NCI-H1694 (cell line): ENCODE results near the gene GRP.

Source experiments
- DNase-seq: peaks from one replicate; lab custom pipeline; 2025; lab: John Stamatoyannopoulos, UW

Gene GRP

DNA sequence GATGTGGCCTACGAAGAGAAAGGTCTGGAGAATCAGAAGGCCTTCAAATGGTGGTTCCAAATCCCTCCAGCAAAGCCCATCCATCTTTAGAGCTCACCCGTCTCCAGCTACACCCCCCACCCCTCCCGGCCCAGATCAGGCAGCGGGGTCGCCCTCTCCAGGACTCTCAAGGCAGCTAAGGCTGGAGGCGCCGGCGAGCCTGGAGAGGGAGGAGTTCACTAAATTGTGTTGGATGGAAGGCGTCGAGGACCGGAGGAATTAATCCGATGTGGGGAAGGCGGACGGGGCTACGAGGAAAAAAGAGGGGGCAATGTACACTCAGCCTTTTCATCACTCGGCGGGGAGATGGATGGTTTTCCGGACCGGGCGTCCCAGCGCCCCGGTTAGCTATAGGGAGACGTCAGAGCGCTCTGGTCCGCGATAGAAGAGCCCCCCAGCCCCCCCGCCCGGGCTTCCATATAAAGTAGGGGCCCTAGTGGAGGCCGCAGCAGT is at the start of gene GRP:
GRP (plus strand) TSS at position 487 of the 492 bp plus-strand sequence. CDS start 108 bp downstream, outside the sequence.
- no peak for DNase-seq

DNA sequence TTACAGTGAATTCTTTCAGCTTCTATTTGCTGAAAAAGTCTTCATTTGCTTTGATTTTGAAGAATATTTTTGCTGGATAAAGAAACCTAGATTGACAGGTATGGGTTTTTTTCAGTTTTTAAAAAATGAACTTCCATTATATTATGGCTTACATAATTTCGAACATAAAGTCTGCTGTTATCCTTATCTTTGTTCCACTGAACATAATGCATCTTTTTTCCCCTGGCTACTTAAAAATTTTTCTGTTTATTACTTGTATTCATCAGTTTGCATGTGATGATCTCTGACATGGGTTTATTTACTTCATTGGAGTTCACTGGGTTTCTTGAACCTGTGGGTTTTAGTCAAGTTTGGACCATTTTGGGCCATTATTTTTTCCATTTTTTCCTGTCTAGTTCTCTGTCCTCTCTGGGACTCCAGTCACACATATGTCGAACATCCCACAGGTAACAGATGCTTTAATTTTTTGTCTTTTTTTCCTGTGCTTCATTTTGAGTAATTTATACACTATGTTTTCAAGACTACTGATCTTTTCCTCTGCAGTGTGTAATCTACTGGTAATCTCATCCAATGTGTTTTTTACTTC is 47.2 kb upstream of the GRP start:
- DNase-seq, result no peak

DNA sequence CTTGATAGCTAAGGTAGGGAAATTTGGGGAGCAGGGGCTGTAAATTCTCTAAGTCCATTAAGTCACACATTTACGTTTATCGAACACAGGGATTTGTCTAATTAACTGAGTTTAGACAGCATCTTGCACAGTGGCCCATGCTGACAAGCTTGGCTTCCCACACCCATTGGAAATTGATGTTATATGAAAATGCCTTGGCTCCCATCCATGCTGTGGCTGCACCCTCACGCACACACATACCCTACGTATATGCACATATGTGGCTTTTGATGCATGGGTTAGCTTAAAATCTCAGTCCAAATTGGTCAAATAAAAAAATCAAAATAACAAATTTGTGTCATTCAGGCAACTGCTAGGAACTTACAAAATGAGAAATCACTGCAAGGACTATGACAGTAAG is 42.5 kb upstream of the GRP start:
- DNase-seq, result no peak

DNA sequence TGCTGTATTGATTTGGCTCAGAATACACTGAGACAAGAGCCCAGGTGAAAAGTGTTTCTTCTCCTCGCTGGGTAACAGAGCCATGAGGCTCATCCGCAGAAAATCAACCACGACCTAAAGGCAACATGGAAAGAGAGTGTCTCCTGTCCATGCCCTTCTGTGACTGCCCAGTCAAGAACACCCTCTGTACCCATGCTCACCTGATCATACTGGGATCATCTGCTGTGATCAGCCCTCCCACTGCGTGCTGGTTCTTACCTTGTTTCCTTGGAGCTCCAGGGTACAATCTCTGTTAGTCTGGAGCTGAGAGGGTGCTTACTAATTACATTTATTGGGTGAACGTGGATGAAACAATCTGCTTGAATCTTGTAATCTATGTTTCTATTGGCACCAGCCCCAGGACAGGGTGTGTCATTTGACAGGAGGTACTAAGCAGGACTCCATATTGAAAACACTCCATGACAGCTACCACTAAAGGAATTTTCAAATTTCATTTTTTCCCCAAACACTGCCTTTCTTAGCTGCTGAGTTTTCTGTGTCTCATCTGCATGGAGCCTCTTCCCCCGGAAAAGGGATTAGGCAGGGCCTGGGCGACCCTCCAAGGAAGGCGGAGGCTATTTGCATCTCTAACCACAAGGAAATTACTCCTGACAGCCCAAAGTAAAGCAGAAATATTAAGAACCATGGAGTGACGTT is 39.7 kb upstream of the GRP start:
- DNase-seq, result no peak

DNA sequence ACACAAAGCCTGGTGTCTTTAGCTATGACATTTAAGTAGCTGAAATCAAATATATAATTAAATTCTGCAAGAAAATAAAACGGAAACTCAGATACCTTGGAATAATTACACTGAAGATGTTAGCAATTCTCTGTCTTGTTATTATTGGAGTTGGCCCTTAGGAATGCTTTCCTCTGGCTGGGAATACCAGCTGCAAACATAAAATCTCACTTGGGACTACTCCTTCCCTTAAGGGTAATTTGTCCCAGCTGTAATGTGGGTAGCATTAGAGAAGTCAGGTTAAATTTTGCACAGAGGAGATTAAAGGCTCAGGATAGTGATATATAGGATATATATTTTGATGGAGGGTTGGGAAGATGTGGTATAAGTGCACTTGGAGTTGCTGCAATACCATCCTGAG is 37.3 kb upstream of the GRP start:
- DNase-seq, result no peak

DNA sequence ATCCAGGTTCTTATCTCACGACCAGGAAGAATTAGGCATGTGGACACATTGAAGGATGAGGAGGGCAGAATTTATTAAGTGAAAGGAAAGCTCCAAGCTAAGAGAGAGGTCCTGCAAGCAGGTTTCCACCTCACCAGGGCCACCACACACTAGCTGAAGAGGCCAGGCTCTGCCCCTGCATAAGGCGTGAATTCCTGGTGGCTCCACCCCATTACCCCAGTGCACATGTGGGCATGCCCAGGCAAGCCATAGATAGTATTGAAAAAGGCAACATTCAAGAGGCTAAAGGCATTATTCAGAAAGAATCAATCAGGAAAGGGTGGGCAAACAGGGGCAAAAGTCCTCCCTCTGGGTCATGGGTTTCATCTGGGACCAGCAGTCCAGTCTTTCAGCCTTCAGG is 30.9 kb upstream of the GRP start:
- DNase-seq, result no peak

DNA sequence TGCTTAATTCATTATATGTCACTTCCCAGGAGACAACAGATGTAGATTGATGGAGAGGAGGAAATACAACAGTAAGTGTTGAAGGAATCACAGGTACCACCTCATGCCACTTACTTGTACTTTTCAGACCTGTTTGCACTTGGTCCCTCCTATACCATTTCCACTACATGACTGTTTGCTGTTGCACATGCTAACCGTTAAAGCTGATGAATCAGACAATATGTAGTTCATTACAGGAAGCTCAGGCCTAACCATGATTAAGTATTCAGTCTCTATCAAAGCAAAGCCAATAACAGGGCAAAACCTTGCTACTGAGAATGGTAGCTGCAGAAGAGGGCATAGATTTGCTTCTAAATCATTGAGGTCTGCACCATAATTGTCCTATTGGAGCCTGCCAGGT is 30.2 kb upstream of the GRP start:
- no peak for DNase-seq

DNA sequence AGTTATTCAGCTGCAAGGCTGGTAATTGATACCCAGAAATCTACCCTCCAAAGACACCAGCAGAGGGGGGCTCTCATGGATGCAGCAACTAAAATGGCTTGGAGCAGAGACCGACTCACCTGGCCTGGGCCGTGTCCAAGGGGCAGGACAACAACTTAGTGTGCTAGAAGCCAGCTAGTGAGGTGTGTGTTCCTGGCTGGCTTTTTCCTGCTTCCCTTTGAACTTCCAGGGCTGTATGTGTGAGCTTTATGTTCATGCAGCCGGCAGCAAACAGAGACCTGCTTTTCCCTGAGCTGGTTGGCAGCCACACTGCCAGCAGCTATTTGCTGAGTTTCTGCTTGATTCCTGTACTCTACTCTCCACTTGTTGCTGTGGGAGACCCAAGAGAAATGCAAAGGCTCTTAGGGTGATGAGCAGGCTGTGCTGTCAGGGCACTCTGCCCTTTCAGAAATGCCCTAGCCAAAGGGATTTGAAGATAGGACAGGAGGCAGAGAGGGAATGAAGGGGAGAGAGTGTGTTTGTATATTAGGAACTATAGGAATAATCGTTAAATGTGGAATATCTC is 23.7 kb upstream of the GRP start:
- no peak for DNase-seq

DNA sequence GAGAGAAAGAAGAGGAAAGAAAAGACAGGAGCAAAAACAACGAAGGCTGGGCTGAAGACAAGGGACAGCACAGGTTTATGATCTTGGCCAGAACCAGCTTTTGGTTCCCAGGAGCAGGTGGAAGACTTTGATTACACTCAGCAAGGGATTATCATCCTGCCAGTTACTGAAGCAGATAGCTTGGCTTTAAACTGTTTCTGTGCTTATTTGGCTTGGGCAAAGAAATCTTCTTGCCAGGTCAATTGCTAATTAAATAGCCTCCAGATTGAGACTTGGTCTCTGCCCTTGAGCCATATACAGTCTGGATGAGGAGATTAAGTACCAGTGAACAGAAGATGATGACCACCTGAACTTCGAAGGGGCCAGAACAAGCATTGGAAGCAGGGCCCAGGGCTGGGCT is 22.3 kb upstream of the GRP start:
- no peak for DNase-seq

DNA sequence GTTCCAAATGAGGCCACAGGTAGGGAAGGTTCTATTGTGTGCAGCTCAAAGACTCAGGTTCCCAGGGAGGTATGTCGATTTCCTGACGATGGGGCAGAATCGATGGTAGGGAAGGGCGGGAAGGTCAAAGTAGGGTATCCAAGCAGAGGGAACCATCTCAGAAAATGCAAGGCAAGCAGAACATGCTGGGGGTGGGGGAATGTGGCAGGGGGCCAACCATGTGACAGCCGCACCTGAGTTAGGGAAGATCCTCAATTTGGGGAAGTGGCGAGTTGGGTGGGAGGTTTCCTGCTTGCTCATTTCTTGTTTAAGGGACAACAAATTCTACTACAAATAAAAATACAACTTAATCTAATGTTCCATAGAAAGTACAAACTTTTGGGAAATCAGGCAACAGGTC is 21.7 kb upstream of the GRP start:
- DNase-seq, result no peak

DNA sequence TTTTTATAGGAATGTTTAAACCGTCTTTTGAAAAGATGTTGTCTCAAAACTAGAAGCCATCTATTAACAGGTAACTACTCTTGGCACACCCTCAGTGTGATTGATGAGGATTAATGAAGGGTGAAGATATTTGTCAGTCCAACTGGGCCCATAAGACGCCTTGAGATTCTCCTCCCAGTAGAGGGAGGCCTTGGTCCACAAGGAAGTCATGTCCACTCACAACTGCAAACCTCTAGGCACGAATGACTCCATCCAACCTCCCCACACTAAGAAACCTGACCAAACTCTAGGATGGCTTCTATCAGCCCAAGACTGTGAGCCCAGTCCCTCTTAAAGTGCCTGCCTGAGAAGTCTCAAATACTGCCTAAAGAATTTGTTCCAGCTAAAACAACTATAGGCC is 19.2 kb upstream of the GRP start:
- no peak for DNase-seq

DNA sequence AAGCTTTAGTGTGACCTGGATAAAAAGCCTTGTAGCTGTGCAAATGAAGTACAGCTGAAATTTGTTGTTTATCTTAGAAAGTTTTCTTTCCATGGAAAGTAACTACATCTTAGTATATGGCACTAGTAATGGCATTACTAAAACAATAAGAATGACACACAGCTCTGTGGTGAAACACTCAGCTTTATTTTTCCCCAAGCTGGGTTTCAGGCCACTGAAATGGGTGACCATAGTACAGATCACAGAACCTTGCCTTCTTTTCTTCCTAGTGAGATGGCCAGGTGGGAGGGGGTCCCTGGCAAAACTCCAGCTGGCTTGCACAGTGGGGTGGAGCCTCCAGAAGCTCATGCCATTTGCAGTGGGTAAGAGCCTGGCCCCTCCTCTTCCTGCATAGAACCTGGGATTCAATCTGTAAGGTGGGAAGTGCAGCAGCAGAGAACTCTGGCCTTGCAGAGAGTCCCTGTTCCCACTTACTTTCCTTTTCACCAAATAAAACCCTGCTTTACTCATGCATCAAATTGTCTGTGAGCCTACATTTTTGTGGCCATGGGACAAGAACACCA is 17.6 kb upstream of the GRP start:
- DNase-seq, result no peak

DNA sequence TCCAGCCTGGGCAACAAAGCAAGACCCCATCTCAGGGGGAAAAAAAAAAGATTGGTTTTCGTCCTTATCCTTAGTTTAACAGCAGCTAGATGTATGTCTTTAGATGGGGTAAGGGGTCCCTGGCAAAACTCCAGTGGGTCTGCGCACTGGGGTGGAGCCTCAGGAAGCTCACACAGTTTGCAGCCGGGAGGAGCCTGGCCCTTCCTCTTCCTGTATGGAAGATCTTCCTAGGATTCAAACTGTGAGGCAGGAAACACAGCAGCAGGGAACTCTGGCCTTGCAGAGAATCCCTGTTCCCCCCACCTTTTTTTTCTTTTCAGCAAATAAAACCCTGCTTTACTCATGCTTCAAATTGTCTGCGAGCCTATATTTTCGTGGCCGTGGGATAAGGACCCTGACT is 12.5 kb upstream of the GRP start:
- no peak for DNase-seq

DNA sequence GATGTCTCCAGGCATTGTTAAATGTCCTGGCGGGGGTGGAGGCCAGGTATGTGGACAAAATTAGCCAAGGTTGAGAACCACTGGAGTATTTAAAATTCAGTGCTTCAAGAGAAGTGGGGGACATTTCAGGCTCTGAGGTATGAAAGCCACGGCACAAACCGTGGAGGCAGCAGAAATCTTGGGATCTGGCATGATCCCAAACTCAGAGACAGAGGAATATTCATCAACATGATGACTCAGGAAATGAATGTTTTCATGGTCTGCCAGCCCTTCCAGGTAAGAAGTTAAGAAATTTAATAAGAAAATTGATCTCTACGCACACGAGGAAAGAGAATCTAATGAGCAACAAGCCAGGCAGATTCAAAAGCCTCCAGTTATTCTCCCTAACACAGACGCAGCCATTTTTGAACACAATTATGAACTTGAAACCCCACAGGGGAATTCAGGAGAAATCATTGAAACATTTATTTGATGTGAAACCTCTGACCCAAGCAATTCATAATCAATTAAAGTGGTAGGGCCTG is 11.3 kb upstream of the GRP start:
- no peak for DNase-seq

DNA sequence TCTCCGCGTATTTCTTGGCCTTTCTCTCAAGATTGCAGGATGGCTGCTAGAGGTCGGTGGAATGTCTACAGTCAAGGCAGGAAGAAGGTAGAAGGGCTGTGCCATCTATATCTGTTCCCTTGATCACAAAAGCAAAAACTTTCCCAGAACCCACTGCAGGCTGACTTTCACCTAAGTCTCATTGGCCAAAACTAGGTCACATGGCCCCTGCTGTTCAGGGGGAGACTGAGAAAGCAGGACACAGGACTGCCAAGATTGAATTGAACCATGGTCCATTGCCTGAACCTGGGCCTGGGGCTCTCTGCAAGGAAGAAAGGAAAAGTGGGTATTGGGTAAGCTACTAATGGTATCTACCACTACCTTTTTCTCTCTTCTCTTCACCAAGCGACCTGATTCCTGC is 9.7 kb upstream of the GRP start:
- DNase-seq, result no peak

DNA sequence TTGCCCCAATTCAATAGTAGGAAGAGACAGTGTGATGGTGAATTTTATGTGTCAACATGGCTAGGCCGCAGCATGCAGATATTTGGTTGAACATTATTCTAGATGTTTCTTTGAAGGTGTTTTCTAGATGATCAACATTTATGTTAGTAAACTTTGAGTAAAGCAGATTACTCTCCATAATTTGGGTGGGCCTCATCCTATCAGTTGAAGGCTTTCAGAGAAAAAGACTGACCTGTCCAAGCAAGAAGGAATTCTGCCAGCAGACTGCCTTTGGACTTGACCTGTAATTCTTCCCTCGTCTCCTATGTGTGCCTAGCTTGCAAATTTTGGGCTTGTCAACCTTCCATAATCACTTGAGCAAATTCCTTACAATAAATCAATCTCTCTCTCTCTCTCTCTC is 8.3 kb upstream of the GRP start:
- DNase-seq, result no peak

DNA sequence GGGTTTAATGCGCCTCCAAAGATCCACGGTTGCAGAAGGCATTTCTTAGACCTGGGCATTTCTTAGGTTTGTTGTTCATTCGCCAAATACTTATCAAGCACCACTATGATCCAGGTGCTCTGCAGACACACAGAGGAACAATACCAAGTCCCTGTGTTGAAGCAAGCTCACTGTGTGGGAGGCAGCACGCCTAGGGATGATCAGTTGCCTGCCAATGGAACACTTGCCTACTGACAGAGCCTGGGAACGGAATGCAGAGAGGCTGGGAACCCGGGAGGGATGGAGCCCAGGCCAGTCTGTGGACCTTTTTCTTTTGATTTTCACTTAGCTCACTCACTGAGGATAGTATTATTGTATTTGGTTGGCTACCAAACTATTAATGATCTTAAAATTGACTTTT is 1.9 kb upstream of the GRP start:
- no peak for DNase-seq

DNA sequence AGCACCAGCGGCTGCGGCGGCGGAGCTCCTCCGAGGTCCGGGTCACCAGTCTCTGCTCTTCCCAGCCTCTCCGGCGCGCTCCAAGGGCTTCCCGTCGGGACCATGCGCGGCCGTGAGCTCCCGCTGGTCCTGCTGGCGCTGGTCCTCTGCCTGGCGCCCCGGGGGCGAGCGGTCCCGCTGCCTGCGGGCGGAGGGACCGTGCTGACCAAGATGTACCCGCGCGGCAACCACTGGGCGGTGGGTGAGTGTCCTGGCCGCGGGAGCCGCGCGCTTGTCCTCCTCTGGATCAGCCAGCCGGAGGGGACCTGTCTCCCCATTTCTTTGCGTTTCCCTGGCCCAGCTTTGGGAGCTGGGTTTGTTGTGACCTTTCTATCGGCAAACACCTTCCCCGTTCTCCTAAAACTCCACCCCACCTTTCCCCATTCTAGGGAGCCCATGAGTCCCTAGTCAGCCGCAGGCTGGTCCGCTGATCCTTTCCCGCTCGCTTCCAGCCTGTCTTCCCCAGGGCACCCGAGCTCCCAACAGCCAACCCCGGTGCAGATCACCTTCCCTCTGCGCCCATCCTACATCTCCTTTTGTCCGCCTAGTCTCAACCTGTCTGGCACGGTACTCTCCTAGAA is 316 bp downstream of the GRP start:
- DNase-seq, result no peak

DNA sequence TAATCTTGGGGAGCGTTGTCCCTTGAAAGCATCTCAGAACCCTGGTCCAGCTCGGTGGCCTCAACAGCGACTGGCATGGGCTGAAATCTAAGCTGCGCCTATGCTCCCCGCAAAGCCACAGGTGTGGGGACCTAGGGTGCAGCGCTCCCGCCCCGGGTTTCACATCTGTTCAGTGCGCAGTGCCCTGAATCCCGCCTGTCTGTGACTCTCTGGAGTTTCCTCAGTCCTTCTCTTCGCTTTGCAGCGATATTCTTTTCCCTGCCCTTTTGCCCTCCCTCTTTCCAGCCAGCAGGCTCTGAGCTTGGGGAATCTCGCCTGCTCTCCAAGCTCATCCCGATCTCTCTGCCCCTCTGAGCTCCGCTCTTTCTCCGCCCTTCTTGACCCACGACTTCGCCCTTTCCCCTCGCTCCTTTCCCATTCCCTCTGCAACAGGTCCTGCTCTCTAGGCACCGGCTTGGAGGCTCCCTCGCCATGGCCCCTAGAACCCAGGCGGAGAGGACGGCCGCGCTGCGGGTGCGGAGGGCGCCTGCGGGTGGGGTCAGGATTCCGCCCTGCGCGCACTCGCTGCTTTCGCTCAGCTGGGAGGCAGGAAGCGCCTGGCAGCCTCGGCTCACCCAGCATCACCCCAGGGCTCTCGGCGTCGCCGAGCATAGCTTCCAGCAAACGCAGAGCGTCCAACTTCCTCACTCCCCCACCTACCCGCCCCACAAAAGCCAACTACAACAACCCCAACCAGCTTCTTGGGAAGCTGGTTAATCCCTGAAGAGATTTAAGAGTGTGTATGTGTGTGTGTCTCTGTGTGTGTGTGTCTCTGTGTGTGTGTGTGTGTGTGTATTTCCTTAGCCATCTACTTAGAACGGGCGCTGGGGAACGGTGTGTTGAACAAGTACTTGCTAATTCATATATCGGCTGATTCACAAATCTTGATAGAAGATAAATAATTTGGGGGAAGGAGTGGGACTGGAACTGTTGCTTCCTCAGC is 1.1 kb downstream of the GRP start:
- no peak for DNase-seq

DNA sequence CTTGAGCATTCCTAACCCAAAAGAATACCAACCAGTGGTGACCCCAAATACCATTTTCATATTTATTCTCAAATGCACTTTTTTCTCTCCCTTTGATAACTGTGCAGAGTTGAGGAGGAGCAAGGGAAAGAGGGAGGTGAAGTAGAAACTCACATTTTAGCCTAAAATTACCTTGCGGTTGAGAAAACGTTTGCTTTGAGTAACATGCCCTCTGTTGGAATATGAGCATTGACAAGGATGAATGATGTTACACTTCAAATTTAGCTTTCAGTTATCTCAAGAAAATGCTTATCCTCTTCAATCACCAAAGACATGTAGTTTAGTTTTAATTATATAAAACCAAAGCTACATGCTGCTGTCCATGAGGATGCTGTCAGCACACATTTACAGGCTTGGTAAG is 2.4 kb downstream of the GRP start:
- DNase-seq, result no peak

DNA sequence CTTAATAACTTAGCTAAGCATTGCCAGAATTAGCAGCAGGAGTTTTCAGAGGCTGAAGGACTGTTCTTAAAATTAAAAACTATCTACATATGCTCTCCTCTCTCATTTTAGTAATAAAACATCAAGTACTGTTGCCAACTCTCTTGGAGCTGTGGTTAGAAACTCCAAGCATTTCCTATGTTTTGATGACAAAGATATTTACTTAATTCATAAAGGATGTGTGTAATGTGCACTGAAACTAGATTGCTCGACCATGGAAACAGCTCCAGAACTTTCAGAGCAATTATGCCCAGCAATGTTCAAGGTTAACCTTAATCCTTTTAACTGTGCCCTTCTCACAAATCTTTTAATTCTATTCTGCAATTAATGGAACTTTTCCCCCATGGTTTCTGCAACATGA is 8.4 kb downstream of the GRP start:
- no peak for DNase-seq

DNA sequence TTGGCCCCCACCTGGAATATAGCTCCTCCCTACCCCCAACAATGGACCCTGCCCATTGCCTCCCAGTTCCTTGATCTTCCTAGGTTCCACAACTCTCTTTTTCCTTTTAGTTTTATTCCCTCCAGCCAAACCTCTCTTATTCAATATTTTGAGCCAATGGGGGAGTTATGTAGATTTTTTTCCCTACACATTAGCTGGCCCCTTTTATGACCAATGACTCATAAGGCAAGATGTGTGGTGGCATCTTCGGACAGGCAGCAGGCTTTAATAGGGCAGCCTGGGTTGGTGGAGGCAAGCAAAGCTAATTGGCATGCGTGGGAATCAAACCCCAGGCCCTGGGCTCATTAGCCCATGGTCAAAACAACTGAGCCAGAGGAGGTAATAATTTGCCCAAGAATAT is 9.2 kb downstream of the GRP start:
- no peak for DNase-seq
